ENCODE measurements around the gene SUSD6.

DNA sequence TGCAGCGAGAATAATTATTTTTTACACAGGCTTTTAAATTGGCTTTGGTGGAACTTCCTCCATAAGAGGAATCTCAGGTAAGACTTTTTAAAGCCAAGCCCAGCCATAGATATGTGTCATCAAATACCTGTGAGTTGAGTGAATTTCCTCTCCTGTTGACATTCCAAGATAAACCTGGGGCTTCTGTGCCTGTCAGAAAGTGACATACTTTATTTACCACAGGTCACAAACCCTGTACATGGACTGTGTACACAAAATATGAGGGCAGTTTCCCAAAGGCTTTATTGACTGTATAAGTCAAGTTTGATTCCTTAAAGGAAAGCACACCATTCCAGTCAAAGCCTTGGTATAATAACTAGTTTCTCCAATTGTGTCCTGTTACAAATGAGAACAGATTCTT lies 129.7 kb downstream of the SUSD6 start:
- TF ChIP-seq, protein P1, sequence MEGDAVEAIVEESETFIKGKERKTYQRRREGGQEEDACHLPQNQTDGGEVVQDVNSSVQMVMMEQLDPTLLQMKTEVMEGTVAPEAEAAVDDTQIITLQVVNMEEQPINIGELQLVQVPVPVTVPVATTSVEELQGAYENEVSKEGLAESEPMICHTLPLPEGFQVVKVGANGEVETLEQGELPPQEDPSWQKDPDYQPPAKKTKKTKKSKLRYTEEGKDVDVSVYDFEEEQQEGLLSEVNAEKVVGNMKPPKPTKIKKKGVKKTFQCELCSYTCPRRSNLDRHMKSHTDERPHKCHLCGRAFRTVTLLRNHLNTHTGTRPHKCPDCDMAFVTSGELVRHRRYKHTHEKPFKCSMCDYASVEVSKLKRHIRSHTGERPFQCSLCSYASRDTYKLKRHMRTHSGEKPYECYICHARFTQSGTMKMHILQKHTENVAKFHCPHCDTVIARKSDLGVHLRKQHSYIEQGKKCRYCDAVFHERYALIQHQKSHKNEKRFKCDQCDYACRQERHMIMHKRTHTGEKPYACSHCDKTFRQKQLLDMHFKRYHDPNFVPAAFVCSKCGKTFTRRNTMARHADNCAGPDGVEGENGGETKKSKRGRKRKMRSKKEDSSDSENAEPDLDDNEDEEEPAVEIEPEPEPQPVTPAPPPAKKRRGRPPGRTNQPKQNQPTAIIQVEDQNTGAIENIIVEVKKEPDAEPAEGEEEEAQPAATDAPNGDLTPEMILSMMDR (IDR thresholded peaks at IDR 0.05), result no peak
- TF ChIP-seq POLR2A (IDR thresholded peaks at IDR 0.05), result no peak
